Suprapubic skin (tissue), 4 donors: ENCODE results near the gene FAM89A.

Source experiments
- EP300 ChIP-seq: sonication (generic); formaldehyde crosslinking; IDR thresholded peaks from one replicate; pipeline ENCODE4 v1.6.1; 2017; ENCODE audit warnings: antibody characterized with exemption
- POLR2AphosphoS5 ChIP-seq, 3 donors: sonication (generic); formaldehyde crosslinking; IDR thresholded peaks; one replicate each; pipeline ENCODE4 v1.6.1; 2017; ENCODE audit warnings: antibody characterized with exemption in 3 of 3
- TF ChIP-seq, protein P1 (sequence below), 2 donors: fragments of 200-600 bp in 1 of 2; fragments of 450-650 bp in 1 of 2; sonication (generic) in 1 of 2; IDR thresholded peaks; one replicate each; pipeline ENCODE4 v1.5.1; 2016 to 2019; ENCODE audit warnings: antibody characterized with exemption in 2 of 2, mild to moderate bottlenecking in 1 of 2, moderate library complexity in 1 of 2

DNA sequence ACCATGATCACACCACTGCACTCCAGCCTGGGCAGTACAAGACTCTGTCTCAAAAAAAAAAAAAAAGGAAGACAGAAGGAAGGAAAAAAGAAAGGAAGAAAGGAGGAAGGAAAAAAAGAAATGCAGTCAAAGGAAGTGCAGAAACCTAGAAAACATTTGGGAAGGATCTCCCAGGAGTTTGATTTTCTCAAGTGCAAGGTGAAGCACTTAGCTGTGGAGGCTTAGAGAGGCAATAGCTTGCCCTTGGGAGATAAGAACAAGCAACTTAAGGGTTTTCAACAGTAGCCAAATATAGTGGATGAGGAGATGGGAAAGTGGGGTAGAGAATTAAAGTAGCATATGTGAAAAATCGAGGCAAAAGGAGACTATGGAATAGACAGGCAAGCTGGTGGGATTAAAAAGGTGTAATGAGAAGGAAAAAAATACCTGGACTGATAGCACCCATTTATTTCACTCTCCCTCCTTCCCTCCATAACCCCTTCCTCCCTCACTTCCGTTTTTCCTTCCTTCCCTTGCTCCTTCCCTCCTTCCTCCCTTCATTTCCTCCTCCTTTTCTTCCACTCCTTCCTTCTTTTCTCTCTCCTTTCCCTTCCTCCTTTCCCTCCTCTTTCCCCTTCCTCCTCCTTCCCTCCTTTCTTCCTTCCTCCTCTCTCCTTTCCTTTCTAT is 6.8 kb upstream of the FAM89A start:
- TF ChIP-seq, protein P1, sequence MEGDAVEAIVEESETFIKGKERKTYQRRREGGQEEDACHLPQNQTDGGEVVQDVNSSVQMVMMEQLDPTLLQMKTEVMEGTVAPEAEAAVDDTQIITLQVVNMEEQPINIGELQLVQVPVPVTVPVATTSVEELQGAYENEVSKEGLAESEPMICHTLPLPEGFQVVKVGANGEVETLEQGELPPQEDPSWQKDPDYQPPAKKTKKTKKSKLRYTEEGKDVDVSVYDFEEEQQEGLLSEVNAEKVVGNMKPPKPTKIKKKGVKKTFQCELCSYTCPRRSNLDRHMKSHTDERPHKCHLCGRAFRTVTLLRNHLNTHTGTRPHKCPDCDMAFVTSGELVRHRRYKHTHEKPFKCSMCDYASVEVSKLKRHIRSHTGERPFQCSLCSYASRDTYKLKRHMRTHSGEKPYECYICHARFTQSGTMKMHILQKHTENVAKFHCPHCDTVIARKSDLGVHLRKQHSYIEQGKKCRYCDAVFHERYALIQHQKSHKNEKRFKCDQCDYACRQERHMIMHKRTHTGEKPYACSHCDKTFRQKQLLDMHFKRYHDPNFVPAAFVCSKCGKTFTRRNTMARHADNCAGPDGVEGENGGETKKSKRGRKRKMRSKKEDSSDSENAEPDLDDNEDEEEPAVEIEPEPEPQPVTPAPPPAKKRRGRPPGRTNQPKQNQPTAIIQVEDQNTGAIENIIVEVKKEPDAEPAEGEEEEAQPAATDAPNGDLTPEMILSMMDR (IDR thresholded peaks at IDR 0.05): no peak
- no peak for TF ChIP-seq EP300
- TF ChIP-seq POLR2AphosphoS5 (IDR thresholded peaks at IDR 0.05): no peak
